Endothelial cell (in vitro differentiated cells): ENCODE measurements around the gene MTMR10. TPM values are rescaled to one million over a fixed set of nuclear protein-coding genes. Genes with fewer than 3 reads are reported as not detected.

Experiments
- DNase-seq: peaks from one replicate; pipeline ENCODE4 v3.0.0; 2021; ENCODE audit warnings: low spot score
- H3K27ac Mint-ChIP-seq: one replicate; pipeline ENCODE4 v1.8.0; 2021; ENCODE audit warnings: mixed read lengths, inconsistent platforms; ENCODE audit not compliant: unreplicated experiment
- H3K27me3 Mint-ChIP-seq: one replicate; pipeline ENCODE4 v1.8.0; 2021; ENCODE audit warnings: mild to moderate bottlenecking, moderate library complexity, mixed read lengths, inconsistent platforms; ENCODE audit not compliant: unreplicated experiment
- H3K36me3 Mint-ChIP-seq: one replicate; pipeline ENCODE4 v1.8.0; 2021; ENCODE audit warnings: mild to moderate bottlenecking, low read depth, mixed read lengths, inconsistent platforms; ENCODE audit not compliant: unreplicated experiment
- H3K4me1 Mint-ChIP-seq: one replicate; pipeline ENCODE4 v1.8.0; 2021; ENCODE audit warnings: mild to moderate bottlenecking, mixed read lengths, inconsistent platforms; ENCODE audit not compliant: unreplicated experiment
- H3K4me3 Mint-ChIP-seq: one replicate; pipeline ENCODE4 v1.8.0; 2021; ENCODE audit warnings: mild to moderate bottlenecking, mixed read lengths, inconsistent platforms; ENCODE audit not compliant: unreplicated experiment
- H3K9me3 Mint-ChIP-seq: one replicate; pipeline ENCODE4 v1.8.0; 2021; ENCODE audit warnings: mixed read lengths, inconsistent platforms; ENCODE audit not compliant: unreplicated experiment
- CTCF ChIP-seq: fragments of 200-600 bp; sonication (generic); IDR thresholded peaks from one replicate; pipeline ENCODE4 v1.5.0; 2021; ENCODE audit warnings: antibody characterized with exemption; ENCODE audit not compliant: unreplicated experiment
- total RNA-seq: library from RNA; stranded (reverse); fragmentation: NEBNext Ultra II Directional; extraction: Animal tissue kit (Norgen Biotek cat#: 25700); gene quantifications from one replicate; pipeline ENCODE4 v1.2.1, GENCODE V29; 2021; ENCODE audit not compliant: unreplicated experiment

MTMR10 gene
- total RNA-seq, 1 donor from 2014 or later = 15.1 TPM

- H3K27me3 Mint-ChIP-seq = peaks cover 3% of the 10 kb centered on the region
- peaks cover 22% of the 10 kb centered on the region for H3K36me3 Mint-ChIP-seq
- DNase-seq = no peak
- H3K9me3 Mint-ChIP-seq = no peaks in the 10 kb centered on the region
- no peaks in the 10 kb centered on the region for H3K4me1 Mint-ChIP-seq
- no peak overlapping the region for H3K27ac Mint-ChIP-seq
- no peak for TF ChIP-seq CTCF
- no peak overlapping the region for H3K4me3 Mint-ChIP-seq
These were observed 77.7 kb downstream of the MTMR10 start for GRCh38 chr15:30913761-30914160.

GRCh38 chr15:30906366-30906765 lies 85.1 kb downstream of the MTMR10 start:
- no peak for DNase-seq
- H3K9me3 Mint-ChIP-seq = no peaks in the 10 kb centered on the region
- TF ChIP-seq CTCF = no peak
- H3K4me3 Mint-ChIP-seq = no peak overlapping the region
- no peak overlapping the region for H3K27ac Mint-ChIP-seq
- H3K27me3 Mint-ChIP-seq = peaks cover 3% of the 10 kb centered on the region
- H3K36me3 Mint-ChIP-seq = peaks cover 15% of the 10 kb centered on the region
- peaks cover 6% of the 10 kb centered on the region for H3K4me1 Mint-ChIP-seq

GRCh38 chr15:30905821-30906220 lies 85.6 kb downstream of the MTMR10 start:
- peaks cover 6% of the 10 kb centered on the region for H3K4me1 Mint-ChIP-seq
- DNase-seq = no peak
- H3K27me3 Mint-ChIP-seq = peaks cover 3% of the 10 kb centered on the region
- peaks cover 15% of the 10 kb centered on the region for H3K36me3 Mint-ChIP-seq
- no peaks in the 10 kb centered on the region for H3K9me3 Mint-ChIP-seq
- no peak for TF ChIP-seq CTCF
- no peak overlapping the region for H3K27ac Mint-ChIP-seq
- H3K4me3 Mint-ChIP-seq = no peak overlapping the region

- Mint-ChIP-seq H3K36me3 (peaks cover 11% of the 10 kb centered on the region), H3K4me1 (peaks cover 6% of the 10 kb centered on the region), H3K27ac (no peak overlapping the region), H3K27me3 (peaks cover 2% of the 10 kb centered on the region), H3K9me3 (no peaks in the 10 kb centered on the region), H3K4me3 (peak overlapping the region; percentile 0)
- DNase-seq = no peak
- no peak for TF ChIP-seq CTCF
These were observed 86.6 kb downstream of the MTMR10 start for GRCh38 chr15:30904812-30905211.

GRCh38 chr15:30903497-30904187 lies 87.8 kb downstream of the MTMR10 start, which contains the start of gene FAN1:
FAN1 (plus strand) TSS chr15:30903915; CDS start chr15:30904664, 749 bp downstream.
- H3K4me3 Mint-ChIP-seq = peak within 1 kb of the TSS; percentile 97
- H3K27me3 Mint-ChIP-seq = no peaks in the 10 kb centered on the region
- peak within 1 kb of the TSS; percentile 67 for H3K27ac Mint-ChIP-seq
- no peaks in the 10 kb centered on the region for H3K9me3 Mint-ChIP-seq
- peaks cover 6% of the 10 kb centered on the region for H3K4me1 Mint-ChIP-seq
- DNase-seq = peak; percentile 85
- no peak for TF ChIP-seq CTCF
- H3K36me3 Mint-ChIP-seq = no peaks in the 10 kb centered on the region
